GM21717 (cell line): ENCODE results near the gene SPATA31D1.

Experiments used
- ATAC-seq: cut with Tn5 transposase; IDR thresholded peaks from one replicate; pipeline ENCODE4 v1.9.1; 2021; ENCODE audit warnings: mild to moderate bottlenecking, moderate library complexity; ENCODE audit not compliant: unreplicated experiment

SPATA31D1 gene

GRCh38 chr9:82021198-82021597 is 32.6 kb downstream of the SPATA31D1 start:
- ATAC-seq = no peak

- ATAC-seq = no peak
Observed at GRCh38 chr9:82022121-82022520, 33.5 kb downstream of the SPATA31D1 start.

GRCh38 chr9:82024908-82025307 is 36.3 kb downstream of the SPATA31D1 start:
- no peak for ATAC-seq

GRCh38 chr9:82031538-82032280 is 43.1 kb downstream of the SPATA31D1 start:
- ATAC-seq = no peak

DNA sequence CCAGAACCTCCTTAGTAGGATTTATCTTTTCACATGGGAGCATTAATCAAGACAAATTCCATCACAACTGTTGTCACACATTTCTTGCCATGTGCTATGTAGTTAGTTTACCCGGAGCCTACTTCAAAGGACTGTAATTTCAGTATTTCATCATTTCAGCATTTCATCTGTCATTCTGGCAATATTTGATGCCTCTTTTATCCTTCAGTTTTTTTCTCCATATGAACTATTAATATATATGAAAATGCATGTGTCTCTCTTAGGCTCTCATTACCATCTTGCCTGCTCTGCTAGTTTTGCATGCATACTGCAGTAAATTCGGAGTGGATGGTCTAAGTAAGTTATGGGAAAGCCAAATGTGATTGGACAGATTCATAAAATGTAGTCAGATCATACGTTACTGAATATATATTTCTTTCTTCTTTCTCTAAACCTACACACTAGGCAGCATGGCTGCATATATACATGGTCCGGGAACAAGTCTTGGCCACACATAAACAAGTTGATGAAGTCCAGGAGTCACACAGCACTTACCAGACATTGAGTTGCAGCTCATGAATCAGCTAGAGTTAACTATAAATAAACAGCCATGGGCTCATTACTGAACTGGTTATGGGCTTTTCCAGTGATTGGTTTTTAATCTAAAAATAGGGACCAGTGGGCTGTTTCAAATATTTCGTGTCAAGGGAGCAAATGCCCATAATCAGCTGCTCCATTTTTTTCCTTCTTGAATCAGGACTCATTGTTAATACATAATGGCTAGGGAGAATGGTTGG is 46.6 kb downstream of the SPATA31D1 start:
- no peak for ATAC-seq

- no peak for ATAC-seq
Observed at GRCh38 chr9:82036086-82036485, 47.5 kb downstream of the SPATA31D1 start.

DNA sequence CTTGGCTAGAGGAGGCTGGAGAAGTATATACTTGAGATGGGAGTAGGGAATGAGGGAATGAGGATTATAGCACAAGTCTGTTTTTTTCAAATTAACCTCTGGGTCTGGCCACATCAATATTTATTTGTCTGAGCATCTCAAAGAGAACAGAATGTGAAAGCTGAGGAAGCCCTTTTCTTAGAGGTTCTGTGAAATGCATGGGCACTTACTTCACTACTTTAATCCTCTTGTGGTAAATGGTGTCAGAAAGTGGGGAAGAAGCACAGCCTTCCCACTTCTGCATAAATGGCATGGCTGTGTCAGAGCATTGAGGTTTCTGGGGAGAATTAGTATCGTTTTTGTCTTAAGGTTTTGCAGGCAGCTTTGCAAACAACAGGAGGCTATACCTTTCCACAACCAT is 48.6 kb downstream of the SPATA31D1 start:
- no peak for ATAC-seq

DNA sequence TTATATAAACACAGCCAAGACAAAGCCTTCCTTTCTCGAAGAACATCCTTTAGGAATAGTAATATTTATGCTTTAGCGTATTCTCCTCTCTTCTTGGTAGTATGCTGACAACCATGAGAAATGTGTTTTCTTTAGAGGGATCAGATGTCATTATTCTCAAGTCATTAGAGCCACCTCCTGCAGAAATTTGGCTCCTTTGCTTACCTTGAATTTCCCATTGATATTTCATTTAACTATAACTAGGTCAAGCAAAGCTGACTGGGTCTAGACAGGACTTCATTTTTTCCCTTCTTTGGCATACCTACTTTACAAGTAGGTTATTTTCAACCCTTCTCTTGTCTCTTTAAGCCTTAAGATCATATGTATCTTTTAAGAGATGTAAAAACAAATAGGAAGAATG is 50.3 kb downstream of the SPATA31D1 start:
- ATAC-seq = no peak
